ENCODE measurements around the gene KCNK3. TPM values are rescaled to one million over a fixed set of nuclear protein-coding genes. Genes with fewer than 3 reads are reported as not detected.

The KCNK3 gene
- polyA plus RNA-seq, 1 donor (not counting 4 experiments of a cell fraction or from before 2014, with no cell fraction given): not detected

GRCh38 chr2:26675651-26676255 is 16.8 kb upstream of the KCNK3 start:
- no peaks in the 10 kb centered on the region for H3K79me2 ChIP-seq (ENCODE audit: control insufficient read depth, insufficient read depth, low read length)
- dilution Hi-C loops (cut with MboI; ENCODE audit: extremely low pct_ligation_motif_present, low sequenced_read_pairs): no loop called here
- H2AFZ ChIP-seq (ENCODE audit: control insufficient read depth, low read length): no peak overlapping the region
- no peak for DNase-seq (ENCODE audit: low read depth, low spot score)
- no peak overlapping the region for H3K9ac ChIP-seq (ENCODE audit: control insufficient read depth, extremely low read depth, insufficient read depth, low read length)
- TF ChIP-seq EZH2 (IDR thresholded peaks at IDR 0.05; ENCODE audit: low read length) (no peak), CTCF (optimal IDR thresholded peaks at IDR 0.05 in 1 of 3, IDR thresholded peaks at IDR 0.05 in 1 of 3, conservative IDR thresholded peaks at IDR 0.05 in 1 of 3; ENCODE audit: extremely low read depth in 1 of 3, insufficient read depth in 2 of 3, low read length in 3 of 3) (no peak)
- no peaks in the 10 kb centered on the region for H3K9me3 ChIP-seq (ENCODE audit: control insufficient read depth, low read depth, low read length)
- no peak overlapping the region for H3K4me3 ChIP-seq (ENCODE audit: control insufficient read depth in 2 of 3, extremely low read depth in 1 of 3, insufficient read depth in 2 of 3, low read depth in 1 of 3, low read length in 3 of 3)
- no peak overlapping the region for H3K27ac ChIP-seq (ENCODE audit: control insufficient read depth, insufficient read depth, low read length)
- H3K27me3 ChIP-seq (ENCODE audit: control insufficient read depth, extremely low read depth, insufficient read depth, low read length): peaks cover 45% of the 10 kb centered on the region
- H3K36me3 ChIP-seq (ENCODE audit: control insufficient read depth in 2 of 2, extremely low read depth in 1 of 2, insufficient read depth in 2 of 2, low read length in 2 of 2): no peaks in the 10 kb centered on the region
- no peak overlapping the region for H3K4me2 ChIP-seq (ENCODE audit: control insufficient read depth, extremely low read depth, insufficient read depth, low read depth, low read length)
- no peaks in the 10 kb centered on the region for H3K9me1 ChIP-seq (ENCODE audit: control insufficient read depth, extremely low read depth, insufficient read depth, low read length)
- H4K20me1 ChIP-seq (ENCODE audit: control insufficient read depth, extremely low read depth, insufficient read depth, low read length): no peaks in the 10 kb centered on the region
- no peak for FAIRE-seq
- H3K4me1 ChIP-seq (ENCODE audit: control insufficient read depth, extremely low read depth, insufficient read depth, low read length): no peaks in the 10 kb centered on the region

GRCh38 chr2:26678035-26678434 is 14.5 kb upstream of the KCNK3 start:
- H3K79me2 ChIP-seq (ENCODE audit: control insufficient read depth, insufficient read depth, low read length): no peaks in the 10 kb centered on the region
- no peak for DNase-seq (ENCODE audit: low read depth, low spot score)
- H3K27ac ChIP-seq (ENCODE audit: control insufficient read depth, insufficient read depth, low read length): no peak overlapping the region
- TF ChIP-seq EZH2 (IDR thresholded peaks at IDR 0.05; ENCODE audit: low read length) (no peak), CTCF (optimal IDR thresholded peaks at IDR 0.05 in 1 of 3, IDR thresholded peaks at IDR 0.05 in 1 of 3, conservative IDR thresholded peaks at IDR 0.05 in 1 of 3; ENCODE audit: extremely low read depth in 1 of 3, insufficient read depth in 2 of 3, low read length in 3 of 3) (no peak)
- H3K9me3 ChIP-seq (ENCODE audit: control insufficient read depth, low read depth, low read length): no peaks in the 10 kb centered on the region
- FAIRE-seq: no peak
- H3K4me1 ChIP-seq (ENCODE audit: control insufficient read depth, extremely low read depth, insufficient read depth, low read length): no peaks in the 10 kb centered on the region
- no peak overlapping the region for H3K9ac ChIP-seq (ENCODE audit: control insufficient read depth, extremely low read depth, insufficient read depth, low read length)
- H3K4me3 ChIP-seq (ENCODE audit: control insufficient read depth in 2 of 3, extremely low read depth in 1 of 3, insufficient read depth in 2 of 3, low read depth in 1 of 3, low read length in 3 of 3): no peak overlapping the region
- H4K20me1 ChIP-seq (ENCODE audit: control insufficient read depth, extremely low read depth, insufficient read depth, low read length): no peaks in the 10 kb centered on the region
- no peak overlapping the region for H3K4me2 ChIP-seq (ENCODE audit: control insufficient read depth, extremely low read depth, insufficient read depth, low read depth, low read length)
- dilution Hi-C loops (cut with MboI; ENCODE audit: extremely low pct_ligation_motif_present, low sequenced_read_pairs): no loop called here
- no peaks in the 10 kb centered on the region for H3K9me1 ChIP-seq (ENCODE audit: control insufficient read depth, extremely low read depth, insufficient read depth, low read length)
- H3K27me3 ChIP-seq (ENCODE audit: control insufficient read depth, extremely low read depth, insufficient read depth, low read length): peaks cover 28% of the 10 kb centered on the region
- no peaks in the 10 kb centered on the region for H3K36me3 ChIP-seq (ENCODE audit: control insufficient read depth in 2 of 2, extremely low read depth in 1 of 2, insufficient read depth in 2 of 2, low read length in 2 of 2)
- H2AFZ ChIP-seq (ENCODE audit: control insufficient read depth, low read length): no peak overlapping the region
